Esophagus squamous epithelium (tissue), 5 donors: Measurements from ENCODE around the gene KCNAB1. TPM values are rescaled to one million over a fixed set of nuclear protein-coding genes. Genes with fewer than 3 reads are reported as not detected.

Experiments
- DNase-seq: peaks from one replicate; lab custom pipeline; 2025; lab: John Stamatoyannopoulos, UW
- H3K27ac ChIP-seq, 4 donors: fragments of 200-600 bp; sonication (generic); one replicate each; pipeline ENCODE4 v1.5.1; 2016 to 2019; ENCODE audit warnings: mild to moderate bottlenecking in 1 of 4
- H3K27me3 ChIP-seq, 4 donors: fragments of 200-600 bp; sonication (generic); 1 replicate in 3 of 4; 2 replicates in 1 of 4; pipeline versions ENCODE4 v1.5.1 to v1.6.0; 2017 to 2021; ENCODE audit warnings: antibody characterized with exemption in 1 of 4
- H3K36me3 ChIP-seq, 3 donors: fragments of 200-600 bp; sonication (generic); one replicate each; pipeline ENCODE4 v1.5.1; 2016 to 2019
- H3K4me1 ChIP-seq, 3 donors: fragments of 200-600 bp; sonication (generic); one replicate each; pipeline ENCODE4 v1.5.1; 2017 to 2019
- H3K4me3 ChIP-seq, 4 donors: fragments of 200-600 bp; sonication (generic); 1 replicate in 3 of 4; 2 replicates in 1 of 4; pipeline ENCODE4 v1.5.1; 2016 to 2019; ENCODE audit warnings: mild to moderate bottlenecking in 2 of 4, moderate library complexity in 1 of 4
- H3K9me3 ChIP-seq, 3 donors: fragments of 200-600 bp; sonication (generic); one replicate each; pipeline ENCODE4 v1.5.1; 2016 to 2019
- POLR2A ChIP-seq, 4 donors: fragments of 450-650 bp; IDR thresholded peaks; one replicate each; pipeline ENCODE4 v1.6.1; 2017; ENCODE audit warnings: antibody characterized with exemption in 4 of 4, mild to moderate bottlenecking in 4 of 4, moderate library complexity in 3 of 4
- WGBS, 2 donors: methylation state at CpG; one replicate each; pipeline ENCODE4 v1.1.5; 2018; 5-methylcytosine and 5-hydroxymethylcytosine counted together
- intact Hi-C: fragments of 100-400 bp; cut with DNase I; formaldehyde crosslinking; loops from one replicate; pipeline ENCODE4 v1.15.0; 2022
- total RNA-seq, 4 donors: library from RNA; depleted of rRNA; stranded (reverse); fragments of >200 nt; gene quantifications; one replicate each; pipeline ENCODE4 v1.1.0, GENCODE V29; 2016
- TF ChIP-seq, protein P1 (sequence below), 6 experiments: fragments of 450-650 bp in 4 of 6; fragments of 200-600 bp in 2 of 6; sonication (generic) in 2 of 6; IDR thresholded peaks; one replicate each; pipeline ENCODE4 v1.5.1; 2016 to 2019; ENCODE audit warnings: antibody characterized with exemption in 6 of 6, mild to moderate bottlenecking in 4 of 6, moderate library complexity in 4 of 6
- donor health status: DM: yes; HTN: yes; CAD: no.

KCNAB1 gene
- total RNA-seq, 4 donors from 2014 or later, result 0.40 to 6.6 (median 1.3) TPM

DNA sequence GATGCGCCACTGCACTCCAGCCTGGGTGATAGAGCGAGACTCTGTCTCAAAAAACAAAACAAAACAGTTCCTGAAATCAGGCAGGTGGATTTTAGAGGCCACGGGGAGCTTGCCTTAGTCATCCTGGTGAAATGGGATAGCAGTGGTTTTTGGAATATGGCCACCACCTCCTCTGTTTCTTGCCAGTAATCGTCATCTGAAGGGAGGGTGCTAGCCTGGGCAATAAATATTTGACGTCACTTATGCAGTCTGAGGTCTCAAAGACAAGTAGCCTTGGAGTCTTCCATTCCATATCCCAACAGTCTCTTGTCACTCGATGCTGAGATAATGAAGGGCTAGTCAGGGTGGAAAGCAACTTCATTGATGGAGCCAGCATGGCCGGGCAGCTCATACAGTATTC, 55.2 kb downstream of the KCNAB1 start:
- Histone ChIP-seq H3K4me3 (no peak overlapping the region), H3K36me3 (no peaks in the 10 kb centered on the region), H3K9me3 (no peaks in the 10 kb centered on the region), H3K27ac (no peak overlapping the region), H3K27me3 (no peaks in the 10 kb centered on the region), H3K4me1 (no peaks in the 10 kb centered on the region)
- no peak for DNase-seq
- no peak for TF ChIP-seq POLR2A (IDR thresholded peaks at IDR 0.05)
- TF ChIP-seq, protein P1, sequence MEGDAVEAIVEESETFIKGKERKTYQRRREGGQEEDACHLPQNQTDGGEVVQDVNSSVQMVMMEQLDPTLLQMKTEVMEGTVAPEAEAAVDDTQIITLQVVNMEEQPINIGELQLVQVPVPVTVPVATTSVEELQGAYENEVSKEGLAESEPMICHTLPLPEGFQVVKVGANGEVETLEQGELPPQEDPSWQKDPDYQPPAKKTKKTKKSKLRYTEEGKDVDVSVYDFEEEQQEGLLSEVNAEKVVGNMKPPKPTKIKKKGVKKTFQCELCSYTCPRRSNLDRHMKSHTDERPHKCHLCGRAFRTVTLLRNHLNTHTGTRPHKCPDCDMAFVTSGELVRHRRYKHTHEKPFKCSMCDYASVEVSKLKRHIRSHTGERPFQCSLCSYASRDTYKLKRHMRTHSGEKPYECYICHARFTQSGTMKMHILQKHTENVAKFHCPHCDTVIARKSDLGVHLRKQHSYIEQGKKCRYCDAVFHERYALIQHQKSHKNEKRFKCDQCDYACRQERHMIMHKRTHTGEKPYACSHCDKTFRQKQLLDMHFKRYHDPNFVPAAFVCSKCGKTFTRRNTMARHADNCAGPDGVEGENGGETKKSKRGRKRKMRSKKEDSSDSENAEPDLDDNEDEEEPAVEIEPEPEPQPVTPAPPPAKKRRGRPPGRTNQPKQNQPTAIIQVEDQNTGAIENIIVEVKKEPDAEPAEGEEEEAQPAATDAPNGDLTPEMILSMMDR (IDR thresholded peaks at IDR 0.05), result no peak
- intact Hi-C loops, result no loop called here
- WGBS, 2 donors, result 85 to 87% methylated on average over 4 to 6 of the region's 7 CpGs

DNA sequence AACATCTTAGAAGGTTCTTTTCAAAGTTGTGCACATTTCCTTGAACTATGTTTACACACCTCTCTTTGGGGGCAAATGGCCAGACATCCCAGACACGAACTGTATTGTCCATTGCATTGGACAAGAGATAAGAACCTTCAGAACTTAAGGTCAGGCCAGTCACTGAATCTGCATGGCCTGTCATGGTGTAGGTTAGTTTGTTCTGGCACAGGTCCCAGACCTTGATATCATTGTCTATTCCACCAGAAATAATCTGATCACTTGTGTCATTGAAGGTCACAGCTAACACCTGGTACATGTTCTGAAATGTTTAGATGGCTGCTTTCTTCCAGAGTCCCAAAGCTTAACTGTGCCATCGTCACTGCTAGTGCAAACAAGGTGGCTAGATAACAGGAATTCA, 55.7 kb downstream of the KCNAB1 start:
- H3K4me1 ChIP-seq, result no peaks in the 10 kb centered on the region
- H3K27ac ChIP-seq, result no peak overlapping the region
- no peak for DNase-seq
- WGBS, 2 donors, result 30 to 63% methylated on average over 2 of the region's 2 CpGs
- no peaks in the 10 kb centered on the region for H3K27me3 ChIP-seq
- H3K4me3 ChIP-seq, result no peak overlapping the region
- H3K36me3 ChIP-seq, result no peaks in the 10 kb centered on the region
- TF ChIP-seq, protein P1 (IDR thresholded peaks at IDR 0.05), result no peak
- no peak for TF ChIP-seq POLR2A (IDR thresholded peaks at IDR 0.05)
- H3K9me3 ChIP-seq, result no peaks in the 10 kb centered on the region
- intact Hi-C loops, result no loop called here

DNA sequence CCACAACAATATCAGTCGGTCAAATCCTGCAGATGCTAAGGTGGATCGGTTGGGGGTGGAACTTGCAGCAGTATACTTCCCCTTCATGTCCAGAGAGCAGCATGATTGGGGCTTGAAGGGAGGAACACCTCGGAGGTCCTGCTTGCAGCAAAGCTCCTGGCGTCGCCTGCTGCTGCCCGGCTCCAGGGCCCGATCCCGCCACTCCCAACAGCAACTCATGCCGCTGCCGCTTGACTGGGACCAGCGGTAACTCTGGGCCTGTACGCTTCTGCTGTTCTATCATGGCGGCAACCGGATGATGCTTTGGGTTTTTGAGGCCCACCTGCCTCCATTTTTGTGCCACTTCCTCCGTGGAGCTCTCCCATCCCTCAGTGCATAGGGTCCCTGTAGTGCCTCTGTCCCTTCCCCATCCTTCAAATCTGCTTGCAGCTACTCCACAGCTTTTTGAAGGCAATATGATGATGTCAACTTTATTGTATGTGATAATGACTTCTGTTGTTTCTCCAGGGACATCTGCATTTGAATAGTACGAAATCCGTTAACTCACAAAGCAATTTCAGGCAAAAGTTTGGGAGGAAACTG, 56.3 kb downstream of the KCNAB1 start:
- no peak for DNase-seq
- H3K9me3 ChIP-seq, result no peaks in the 10 kb centered on the region
- no peaks in the 10 kb centered on the region for H3K4me1 ChIP-seq
- H3K36me3 ChIP-seq, result no peaks in the 10 kb centered on the region
- no peak overlapping the region for H3K4me3 ChIP-seq
- intact Hi-C loops, result no loop called here
- no peak overlapping the region for H3K27ac ChIP-seq
- no peaks in the 10 kb centered on the region for H3K27me3 ChIP-seq
- 90 to 97% methylated on average over 14 of the region's 17 CpGs for WGBS, 2 donors
- no peak for TF ChIP-seq POLR2A (IDR thresholded peaks at IDR 0.05)
- TF ChIP-seq, protein P1 (IDR thresholded peaks at IDR 0.05), result no peak

DNA sequence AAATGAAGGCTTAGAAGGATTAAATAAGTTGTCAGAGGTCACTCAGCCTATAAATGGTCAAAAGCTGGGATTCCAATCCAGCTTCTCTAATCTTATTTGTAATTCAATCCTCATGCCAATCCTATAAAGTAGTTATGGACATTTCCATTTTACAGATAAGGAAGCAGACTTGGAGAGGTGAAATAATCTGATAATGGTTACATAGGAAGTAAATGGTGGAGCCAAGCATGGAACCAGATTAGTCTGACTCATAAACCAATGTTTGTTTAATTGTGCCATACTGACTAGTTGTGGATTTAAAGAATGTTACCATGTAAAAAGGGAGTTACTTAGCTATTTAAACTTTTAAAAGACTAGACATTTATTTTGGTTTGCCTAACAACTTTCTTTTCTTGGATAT, 59.7 kb downstream of the KCNAB1 start:
- intact Hi-C loops, result no loop called here
- Histone ChIP-seq H3K4me1 (no peaks in the 10 kb centered on the region), H3K27ac (no peak overlapping the region), H3K9me3 (no peaks in the 10 kb centered on the region), H3K4me3 (no peak overlapping the region), H3K27me3 (no peaks in the 10 kb centered on the region), H3K36me3 (no peaks in the 10 kb centered on the region)
- no peak for DNase-seq
- no peak for TF ChIP-seq POLR2A (IDR thresholded peaks at IDR 0.05)
- TF ChIP-seq, protein P1 (IDR thresholded peaks at IDR 0.05), result no peak

DNA sequence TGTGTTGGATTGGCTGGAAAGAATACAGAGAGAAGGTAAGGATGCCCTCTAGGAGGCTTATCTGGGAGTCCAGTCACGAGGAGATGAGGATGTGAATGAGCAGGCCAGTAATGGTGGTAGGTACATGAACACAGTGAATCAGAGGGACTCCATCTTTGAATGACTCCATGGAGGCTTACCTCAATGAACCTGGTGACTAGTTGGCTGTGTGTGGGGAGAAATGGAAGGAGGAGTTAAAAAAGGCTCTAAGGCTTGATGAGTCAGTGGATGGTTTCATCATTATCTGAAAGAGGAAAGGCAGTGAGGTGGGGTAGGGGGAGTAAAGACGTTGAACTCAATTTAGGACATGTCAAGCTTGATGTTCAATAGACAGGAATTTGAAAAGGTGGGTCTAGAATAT, 61.1 kb downstream of the KCNAB1 start:
- intact Hi-C loops, result no loop called here
- no peaks in the 10 kb centered on the region for H3K4me1 ChIP-seq
- DNase-seq, result no peak
- no peaks in the 10 kb centered on the region for H3K9me3 ChIP-seq
- H3K4me3 ChIP-seq, result no peak overlapping the region
- 44 to 54% methylated on average over 2 of the region's 2 CpGs for WGBS, 2 donors
- TF ChIP-seq, protein P1 (IDR thresholded peaks at IDR 0.05), result no peak
- no peak for TF ChIP-seq POLR2A (IDR thresholded peaks at IDR 0.05)
- H3K27ac ChIP-seq, result no peak overlapping the region
- H3K36me3 ChIP-seq, result no peaks in the 10 kb centered on the region
- no peaks in the 10 kb centered on the region for H3K27me3 ChIP-seq
